Measurements from ENCODE around the gene DTD2.

DTD2 gene

GRCh38 chr14:31408421-31408820 is 48.9 kb downstream of the DTD2 start:
- in situ Hi-C loops (cut with MboI; ENCODE audit: low sequenced_read_pairs): no loop called here

DNA sequence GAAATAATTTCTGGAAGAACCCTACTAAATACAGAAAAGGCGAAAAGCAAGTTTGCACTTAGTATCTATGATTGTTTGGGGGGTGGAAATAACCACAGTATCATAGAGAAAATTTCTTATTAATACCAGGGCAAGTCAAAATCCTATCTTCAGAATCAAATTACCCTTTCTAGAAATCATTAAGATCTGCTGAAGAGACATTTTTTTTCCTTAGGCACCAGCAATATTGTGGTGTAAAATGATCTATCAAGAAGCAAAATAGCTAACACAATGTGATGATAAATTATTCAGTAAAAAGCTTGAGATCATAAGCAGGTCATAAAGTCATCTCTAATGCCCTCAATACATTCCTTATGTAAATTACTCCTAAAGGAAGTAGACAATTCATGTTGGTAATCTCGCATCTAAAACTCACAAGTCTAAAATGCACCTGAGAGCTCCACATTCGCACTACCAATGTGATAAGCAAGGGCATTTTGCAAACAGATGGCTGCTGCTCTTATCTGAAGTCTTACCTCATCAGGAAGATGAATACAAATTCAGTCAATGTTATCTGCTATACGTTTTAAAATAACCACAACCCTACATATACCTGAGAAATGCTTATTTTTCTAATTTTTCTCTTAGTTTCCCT is 51.6 kb downstream of the DTD2 start:
- in situ Hi-C loops (cut with MboI; ENCODE audit: low sequenced_read_pairs): no loop called here

DNA sequence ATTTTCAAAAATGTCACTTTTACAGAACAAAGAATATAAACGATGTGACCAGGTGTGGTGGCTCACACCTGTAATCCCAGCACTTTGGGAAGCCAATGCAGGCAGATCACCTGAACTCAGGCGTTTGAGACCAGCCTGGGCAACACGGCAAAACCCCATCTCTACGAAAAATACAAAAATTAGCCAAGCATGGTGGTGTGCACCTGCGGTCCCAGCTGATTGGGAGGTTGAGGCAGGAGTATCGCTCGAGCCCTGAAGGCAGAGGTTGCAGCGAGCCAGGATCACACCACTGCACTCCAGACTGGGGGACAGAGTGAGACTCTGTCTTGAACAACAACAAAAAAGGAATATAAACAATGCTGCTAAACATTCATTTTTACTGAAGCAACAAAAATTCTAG is 52.2 kb downstream of the DTD2 start:
- in situ Hi-C loops (cut with MboI; ENCODE audit: low sequenced_read_pairs): no loop called here

DNA sequence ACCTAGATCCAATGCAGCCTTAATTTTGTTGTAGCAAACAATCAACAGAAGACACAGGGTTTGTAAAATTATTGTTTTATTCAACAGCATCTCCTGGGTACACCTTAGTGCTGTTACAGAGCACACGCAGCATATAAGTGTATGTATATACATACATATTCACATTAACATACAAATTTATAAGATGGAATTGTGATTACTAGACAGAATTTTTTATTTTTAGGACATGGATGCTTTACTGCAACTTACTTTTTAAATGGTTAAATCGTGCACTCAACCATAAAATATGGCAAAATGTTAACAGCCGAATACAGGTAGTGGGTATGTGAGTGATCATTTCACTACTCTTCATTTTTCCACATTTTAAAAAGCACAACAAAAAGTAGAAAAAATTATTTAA is 53.6 kb downstream of the DTD2 start:
- in situ Hi-C loops (cut with MboI; ENCODE audit: low sequenced_read_pairs): no loop called here

DNA sequence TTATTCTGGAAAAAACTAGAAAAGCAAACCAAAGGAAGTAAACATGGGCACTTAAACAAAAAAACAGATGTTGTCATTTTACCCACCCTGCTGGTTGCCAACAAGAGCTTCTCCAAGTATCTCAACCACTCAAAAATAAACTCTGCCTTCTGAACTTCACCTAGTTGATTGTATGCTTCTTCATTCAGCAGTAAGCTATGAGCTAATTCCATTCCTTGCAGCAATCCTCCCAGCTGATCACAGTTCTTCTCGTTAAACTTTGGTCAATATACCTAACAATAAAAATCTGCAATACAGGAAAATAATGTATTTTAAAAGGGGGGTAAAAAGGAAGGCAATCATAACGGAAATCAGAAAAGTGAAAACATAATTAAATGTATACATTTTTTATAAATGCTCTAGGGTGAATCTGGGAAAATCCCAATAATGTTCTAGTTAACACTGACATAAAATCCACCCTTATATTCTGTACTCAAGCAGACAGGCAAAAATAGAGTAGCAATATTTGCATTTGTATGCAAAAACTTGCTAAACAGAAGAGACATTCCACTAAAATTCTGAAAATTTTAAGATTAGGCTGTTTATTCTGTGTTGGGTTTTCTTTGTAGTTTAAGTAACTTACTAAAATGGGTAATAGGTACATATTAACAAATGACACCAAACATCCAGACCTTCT is 54.4 kb downstream of the DTD2 start:
- in situ Hi-C loops (cut with MboI; ENCODE audit: low sequenced_read_pairs): no loop called here

GRCh38 chr14:31401369-31401932 is 55.9 kb downstream of the DTD2 start:
- in situ Hi-C loops (cut with MboI; ENCODE audit: low sequenced_read_pairs): no loop called here

- in situ Hi-C loops (cut with MboI; ENCODE audit: low sequenced_read_pairs): no loop called here
Observed at GRCh38 chr14:31400031-31400638, 57.2 kb downstream of the DTD2 start.

Data from HL-60/S4 treated with phorbol 12-myristate 13-acetate at 8.2 ng/mL for 4 days and 3 days (cell line).